ENCODE measurements around the gene GPR153. TPM values are rescaled to one million over a fixed set of nuclear protein-coding genes. Genes with fewer than 3 reads are reported as not detected.

Gene GPR153
- total and polyA plus RNA-seq, 2 experiments from 2014 or later = 0.69 to 8.0 TPM

DNA sequence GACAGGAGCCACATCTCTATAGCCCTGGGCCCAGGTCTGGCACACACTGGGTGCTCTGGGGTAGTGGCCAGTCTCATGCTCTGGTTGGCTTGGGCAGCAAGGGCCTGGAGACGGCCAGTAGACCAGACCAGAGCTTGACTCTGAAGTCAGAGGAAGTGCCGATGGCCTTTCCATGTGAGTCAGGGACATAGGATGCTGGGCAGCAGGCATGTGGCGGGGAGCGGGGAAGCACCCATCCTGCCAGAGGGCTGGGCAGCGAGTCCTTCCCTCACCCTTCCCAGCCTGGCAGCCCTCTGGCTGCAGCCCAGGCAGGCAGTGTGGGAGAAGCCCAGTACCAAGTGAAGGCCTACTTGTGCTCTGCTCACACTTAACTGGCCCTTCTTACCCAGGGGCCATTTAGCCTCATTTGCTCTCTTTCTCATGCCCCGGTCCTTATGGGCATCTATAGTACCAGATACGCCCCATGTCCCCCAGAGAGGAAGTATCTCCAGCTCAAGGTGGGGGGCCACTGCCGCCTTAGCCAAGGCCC lies 3.3 kb downstream of the GPR153 start:
- no peaks in the 10 kb centered on the region for H4K20me1 ChIP-seq (ENCODE audit: insufficient read depth)
- H3K9ac ChIP-seq = no peak overlapping the region
- no peaks in the 10 kb centered on the region for H3K79me2 ChIP-seq (ENCODE audit: insufficient read depth)
- DNase-seq = no peak
- no peaks in the 10 kb centered on the region for H3K9me2 ChIP-seq (ENCODE audit: insufficient read depth)
- H3K36me3 ChIP-seq (ENCODE audit: low read depth) = no peaks in the 10 kb centered on the region
- no peak overlapping the region for H2AFZ ChIP-seq
- TF ChIP-seq EZH2phosphoT487 (IDR thresholded peaks at IDR 0.05; ENCODE audit: insufficient read depth, low read depth) (no peak), EZH2 (IDR thresholded peaks at IDR 0.05; ENCODE audit: insufficient read depth, poor library complexity, severe bottlenecking) (no peak)
- no peak overlapping the region for H3K4me2 ChIP-seq (ENCODE audit: unreplicated experiment)
- in situ Hi-C loops (cut with MboI) = no loop called here
- no peaks in the 10 kb centered on the region for H3K9me3 ChIP-seq (ENCODE audit: low read depth)
- no peaks in the 10 kb centered on the region for H3F3A ChIP-seq (ENCODE audit: insufficient read depth)
- H3K27ac ChIP-seq = no peak overlapping the region
- 80 to 88% methylated on average over 8 of the region's 8 CpGs for WGBS, 2 experiments (ENCODE audit: low coverage in 1 of 2, low lambda C conversion rate in 2 of 2, missing lambda C conversion rate in 2 of 2)
- no peaks in the 10 kb centered on the region for H3K4me1 ChIP-seq (ENCODE audit: insufficient read depth)
- H3K27me3 ChIP-seq (replicated peaks; ENCODE audit: insufficient read depth) = no peaks in the 10 kb centered on the region
- H3K4me3 ChIP-seq = no peak overlapping the region

DNA sequence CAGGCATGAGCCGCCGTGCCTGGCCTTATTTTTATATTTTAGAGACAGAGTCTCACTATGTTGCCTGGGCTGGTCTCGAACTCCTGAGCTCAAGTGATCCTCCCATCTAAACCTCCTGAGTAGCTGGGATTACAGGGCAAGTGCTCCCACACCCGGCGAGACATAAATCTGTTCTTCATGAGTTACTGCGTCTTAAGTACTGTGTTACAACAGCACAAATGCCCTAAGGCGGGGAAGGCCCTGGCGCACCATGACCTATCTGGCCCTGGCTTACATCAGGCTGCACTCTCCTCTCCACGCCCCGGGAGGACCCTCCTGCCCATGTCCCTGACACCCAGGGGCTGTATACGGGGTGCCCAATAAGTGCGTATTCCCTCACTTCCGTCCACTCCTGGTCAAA lies 4.3 kb downstream of the GPR153 start:
- Histone ChIP-seq H3K36me3 (ENCODE audit: low read depth) (no peaks in the 10 kb centered on the region), H3K79me2 (ENCODE audit: insufficient read depth) (no peaks in the 10 kb centered on the region), H2AFZ (no peak overlapping the region), H3F3A (ENCODE audit: insufficient read depth) (no peaks in the 10 kb centered on the region), H3K27ac (no peak overlapping the region), H3K4me3 (no peak overlapping the region), H3K9me2 (ENCODE audit: insufficient read depth) (no peaks in the 10 kb centered on the region), H3K9ac (no peak overlapping the region), H3K9me3 (ENCODE audit: low read depth) (no peaks in the 10 kb centered on the region), H3K4me1 (ENCODE audit: insufficient read depth) (no peaks in the 10 kb centered on the region), H3K27me3 (replicated peaks; ENCODE audit: insufficient read depth) (no peaks in the 10 kb centered on the region), H3K4me2 (ENCODE audit: unreplicated experiment) (no peak overlapping the region), H4K20me1 (ENCODE audit: insufficient read depth) (no peaks in the 10 kb centered on the region)
- WGBS, 2 experiments (ENCODE audit: low coverage in 1 of 2, low lambda C conversion rate in 2 of 2, missing lambda C conversion rate in 2 of 2) = 52 to 58% methylated on average over 13 of the region's 13 CpGs
- no peak for TF ChIP-seq EZH2 (IDR thresholded peaks at IDR 0.05; ENCODE audit: insufficient read depth, poor library complexity, severe bottlenecking)
- no peak for TF ChIP-seq EZH2phosphoT487 (IDR thresholded peaks at IDR 0.05; ENCODE audit: insufficient read depth, low read depth)
- no peak for DNase-seq
- in situ Hi-C loops (cut with MboI) = no loop called here

DNA sequence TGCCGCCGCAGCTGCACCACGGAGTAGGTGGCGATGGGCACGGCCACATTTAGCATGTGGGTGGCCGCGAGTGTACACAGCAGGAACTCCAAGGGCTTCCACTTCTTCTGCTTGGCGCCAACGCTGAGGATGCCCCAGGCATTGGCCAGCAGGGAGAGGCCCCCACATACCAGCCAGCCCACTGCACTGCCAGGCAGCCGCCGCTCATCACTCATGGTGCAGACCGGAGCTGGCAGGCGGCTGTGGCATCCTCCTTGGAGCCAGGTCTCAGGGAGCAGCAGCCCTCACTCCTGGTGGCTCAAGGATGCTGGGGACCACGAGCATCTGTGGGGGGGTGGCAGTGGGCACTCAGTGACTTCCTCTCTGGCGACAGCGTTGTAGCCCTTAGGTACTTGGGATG lies 6.2 kb downstream of the GPR153 start:
- no peaks in the 10 kb centered on the region for H4K20me1 ChIP-seq (ENCODE audit: insufficient read depth)
- WGBS, 2 experiments (ENCODE audit: low coverage in 1 of 2, low lambda C conversion rate in 2 of 2, missing lambda C conversion rate in 2 of 2) = 96 to 99% methylated on average over 14 to 16 of the region's 16 CpGs
- in situ Hi-C loops (cut with MboI) = no loop called here

DNA sequence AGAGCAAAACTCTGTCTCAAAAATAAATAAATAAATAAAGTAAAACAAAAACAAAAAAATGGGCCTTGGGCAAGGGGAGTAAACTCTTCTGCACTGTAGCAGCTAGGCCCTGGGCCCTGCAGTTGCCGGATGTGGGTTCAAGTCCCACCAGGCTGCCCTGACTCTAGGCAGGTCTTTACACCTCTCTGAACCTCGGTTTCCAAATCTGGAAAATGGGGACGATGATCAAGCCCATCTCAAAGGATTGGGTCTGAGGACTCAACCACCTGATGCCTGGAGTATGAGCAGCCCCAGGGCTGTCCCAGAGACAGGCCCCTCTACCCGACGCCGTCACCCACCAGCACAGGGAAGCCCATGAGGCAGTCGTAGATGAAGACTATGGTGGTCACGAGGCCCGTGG lies 7.5 kb downstream of the GPR153 start:
- no peaks in the 10 kb centered on the region for H3F3A ChIP-seq (ENCODE audit: insufficient read depth)
- H3K4me2 ChIP-seq (ENCODE audit: unreplicated experiment) = no peak overlapping the region
- no peak overlapping the region for H3K9ac ChIP-seq
- H4K20me1 ChIP-seq (ENCODE audit: insufficient read depth) = no peaks in the 10 kb centered on the region
- H3K9me3 ChIP-seq (ENCODE audit: low read depth) = no peaks in the 10 kb centered on the region
- H3K36me3 ChIP-seq (ENCODE audit: low read depth) = no peaks in the 10 kb centered on the region
- H3K79me2 ChIP-seq (ENCODE audit: insufficient read depth) = no peaks in the 10 kb centered on the region
- no peak overlapping the region for H3K27ac ChIP-seq
- no peaks in the 10 kb centered on the region for H3K27me3 ChIP-seq (replicated peaks; ENCODE audit: insufficient read depth)
- no peak for TF ChIP-seq EZH2phosphoT487 (IDR thresholded peaks at IDR 0.05; ENCODE audit: insufficient read depth, low read depth)
- TF ChIP-seq EZH2 (IDR thresholded peaks at IDR 0.05; ENCODE audit: insufficient read depth, poor library complexity, severe bottlenecking) = no peak
- no peak overlapping the region for H3K4me3 ChIP-seq
- H2AFZ ChIP-seq = no peak overlapping the region
- no peak for DNase-seq
- no peaks in the 10 kb centered on the region for H3K4me1 ChIP-seq (ENCODE audit: insufficient read depth)
- 92 to 94% methylated on average over 9 of the region's 9 CpGs for WGBS, 2 experiments (ENCODE audit: low coverage in 1 of 2, low lambda C conversion rate in 2 of 2, missing lambda C conversion rate in 2 of 2)
- in situ Hi-C loops (cut with MboI) = no loop called here
- H3K9me2 ChIP-seq (ENCODE audit: insufficient read depth) = no peaks in the 10 kb centered on the region

More for the DNA sequence above, 6.2 kb downstream of the GPR153 start:
- Histone ChIP-seq H2AFZ (no peak overlapping the region), H3K9ac (no peak overlapping the region), H3K9me3 (ENCODE audit: low read depth) (no peaks in the 10 kb centered on the region), H3K9me2 (ENCODE audit: insufficient read depth) (no peaks in the 10 kb centered on the region), H3F3A (ENCODE audit: insufficient read depth) (no peaks in the 10 kb centered on the region), H3K4me2 (ENCODE audit: unreplicated experiment) (no peak overlapping the region), H3K79me2 (ENCODE audit: insufficient read depth) (no peaks in the 10 kb centered on the region), H3K27ac (no peak overlapping the region), H3K4me1 (ENCODE audit: insufficient read depth) (no peaks in the 10 kb centered on the region), H3K36me3 (ENCODE audit: low read depth) (no peaks in the 10 kb centered on the region), H3K4me3 (no peak overlapping the region), H3K27me3 (replicated peaks; ENCODE audit: insufficient read depth) (no peaks in the 10 kb centered on the region)
- DNase-seq = no peak
- TF ChIP-seq EZH2 (IDR thresholded peaks at IDR 0.05; ENCODE audit: insufficient read depth, poor library complexity, severe bottlenecking) (no peak), EZH2phosphoT487 (IDR thresholded peaks at IDR 0.05; ENCODE audit: insufficient read depth, low read depth) (no peak)

DNA sequence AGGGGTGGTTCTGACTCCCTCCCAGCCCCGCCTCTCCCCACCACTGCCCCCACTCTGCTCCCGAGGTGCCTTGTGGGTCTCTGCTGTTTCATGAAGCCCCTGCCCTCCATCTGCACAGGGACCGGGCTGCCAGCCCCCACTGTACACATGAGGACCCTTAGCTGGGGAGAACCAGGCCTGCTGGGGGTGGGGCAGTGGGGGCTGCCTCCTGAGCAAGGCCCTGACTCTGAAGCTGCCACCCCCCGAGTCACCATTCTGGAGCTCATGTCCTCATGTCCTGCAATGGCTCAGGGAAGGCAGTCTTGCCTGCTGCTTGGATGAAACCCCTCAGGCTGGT lies 8.6 kb downstream of the GPR153 start:
- Histone ChIP-seq H3K4me1 (ENCODE audit: insufficient read depth) (no peaks in the 10 kb centered on the region), H4K20me1 (ENCODE audit: insufficient read depth) (no peaks in the 10 kb centered on the region), H3K9me2 (ENCODE audit: insufficient read depth) (no peaks in the 10 kb centered on the region), H3K9me3 (ENCODE audit: low read depth) (no peaks in the 10 kb centered on the region), H3K27ac (no peak overlapping the region), H3K79me2 (ENCODE audit: insufficient read depth) (no peaks in the 10 kb centered on the region), H2AFZ (no peak overlapping the region), H3K4me2 (ENCODE audit: unreplicated experiment) (no peak overlapping the region), H3K36me3 (ENCODE audit: low read depth) (no peaks in the 10 kb centered on the region), H3F3A (ENCODE audit: insufficient read depth) (no peaks in the 10 kb centered on the region), H3K4me3 (no peak overlapping the region), H3K9ac (no peak overlapping the region), H3K27me3 (replicated peaks; ENCODE audit: insufficient read depth) (no peaks in the 10 kb centered on the region)
- in situ Hi-C loops (cut with MboI) = no loop called here
- TF ChIP-seq EZH2phosphoT487 (IDR thresholded peaks at IDR 0.05; ENCODE audit: insufficient read depth, low read depth) (no peak), EZH2 (IDR thresholded peaks at IDR 0.05; ENCODE audit: insufficient read depth, poor library complexity, severe bottlenecking) (no peak)
- 95 to 98% methylated on average over 3 to 4 of the region's 4 CpGs for WGBS, 2 experiments (ENCODE audit: low coverage in 1 of 2, low lambda C conversion rate in 2 of 2, missing lambda C conversion rate in 2 of 2)
- DNase-seq = no peak

Measured in GM23248 (cell line).